ENCODE results near the gene CADM1. TPM values are rescaled to one million over a fixed set of nuclear protein-coding genes. Genes with fewer than 3 reads are reported as not detected.

CADM1 gene
- total and polyA plus RNA-seq, 10 donors: 1.4 to 18.8 (median 10.4) TPM

DNA sequence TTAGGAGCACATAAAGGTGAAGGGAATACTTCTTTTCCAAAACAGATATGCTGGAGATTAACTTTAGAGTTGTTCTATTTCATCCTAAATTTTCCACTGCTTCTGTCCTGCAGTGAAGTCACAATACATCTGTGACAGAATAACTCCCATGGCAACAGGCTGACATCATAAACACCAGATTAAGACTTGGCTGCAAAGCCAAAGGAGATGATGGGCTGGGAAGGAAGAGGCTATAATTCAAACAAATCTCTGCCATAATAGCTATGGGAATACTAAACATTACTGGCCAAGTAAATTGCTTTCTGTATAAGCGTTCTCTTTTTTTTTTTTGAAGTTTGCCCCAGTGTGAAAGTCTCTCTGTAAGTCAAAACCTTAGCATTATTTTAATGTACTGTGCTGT, 107.7 kb downstream of the CADM1 start:
- no peak for DNase-seq
- Histone ChIP-seq H3K4me1 (no peaks in the 10 kb centered on the region), H3K36me3 (no peaks in the 10 kb centered on the region), H3K27ac (no peak overlapping the region), H3K27me3 (replicated peaks in 1 of 7) (no peaks in the 10 kb centered on the region), H3K4me3 (no peak overlapping the region), H3K9me3 (no peaks in the 10 kb centered on the region)
- intact Hi-C loops (cut with DNase I; ENCODE audit: low total_unique reads): no loop called here
- TF ChIP-seq POLR2A (IDR thresholded peaks at IDR 0.05): no peak
- no peak for TF ChIP-seq POLR2AphosphoS5 (IDR thresholded peaks at IDR 0.05)
- TF ChIP-seq, protein P1, sequence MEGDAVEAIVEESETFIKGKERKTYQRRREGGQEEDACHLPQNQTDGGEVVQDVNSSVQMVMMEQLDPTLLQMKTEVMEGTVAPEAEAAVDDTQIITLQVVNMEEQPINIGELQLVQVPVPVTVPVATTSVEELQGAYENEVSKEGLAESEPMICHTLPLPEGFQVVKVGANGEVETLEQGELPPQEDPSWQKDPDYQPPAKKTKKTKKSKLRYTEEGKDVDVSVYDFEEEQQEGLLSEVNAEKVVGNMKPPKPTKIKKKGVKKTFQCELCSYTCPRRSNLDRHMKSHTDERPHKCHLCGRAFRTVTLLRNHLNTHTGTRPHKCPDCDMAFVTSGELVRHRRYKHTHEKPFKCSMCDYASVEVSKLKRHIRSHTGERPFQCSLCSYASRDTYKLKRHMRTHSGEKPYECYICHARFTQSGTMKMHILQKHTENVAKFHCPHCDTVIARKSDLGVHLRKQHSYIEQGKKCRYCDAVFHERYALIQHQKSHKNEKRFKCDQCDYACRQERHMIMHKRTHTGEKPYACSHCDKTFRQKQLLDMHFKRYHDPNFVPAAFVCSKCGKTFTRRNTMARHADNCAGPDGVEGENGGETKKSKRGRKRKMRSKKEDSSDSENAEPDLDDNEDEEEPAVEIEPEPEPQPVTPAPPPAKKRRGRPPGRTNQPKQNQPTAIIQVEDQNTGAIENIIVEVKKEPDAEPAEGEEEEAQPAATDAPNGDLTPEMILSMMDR (IDR thresholded peaks at IDR 0.05 in 8 of 11, conservative IDR thresholded peaks at IDR 0.05 in 3 of 11): no peak
- 83 to 95% (median 91%) methylated on average over 1 of the region's 1 CpG for WGBS, 5 donors

DNA sequence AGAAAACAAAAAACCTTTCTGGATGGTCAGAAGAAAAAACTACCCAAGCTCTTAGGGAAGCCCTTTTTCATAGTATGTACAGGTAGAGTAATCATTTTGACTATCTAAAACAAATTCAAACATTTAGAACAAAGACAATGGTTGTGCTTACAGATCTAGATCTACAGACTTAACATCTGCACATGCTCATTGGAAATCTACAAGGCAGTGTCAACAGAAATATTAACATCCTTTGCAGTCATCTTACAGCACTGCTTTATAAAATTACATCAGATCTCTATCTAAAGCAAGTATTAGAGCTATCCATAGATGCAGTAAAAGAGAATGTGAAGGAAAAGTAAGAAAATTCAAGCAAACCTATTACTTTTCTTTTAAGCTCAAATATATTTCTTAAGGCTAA, 110.3 kb downstream of the CADM1 start:
- intact Hi-C loops (cut with DNase I; ENCODE audit: low total_unique reads): no loop called here
- Histone ChIP-seq H3K27ac (no peak overlapping the region), H3K4me3 (no peak overlapping the region), H3K27me3 (replicated peaks in 1 of 7) (no peaks in the 10 kb centered on the region), H3K36me3 (no peaks in the 10 kb centered on the region), H3K4me1 (no peaks in the 10 kb centered on the region), H3K9me3 (no peaks in the 10 kb centered on the region)
- no peak for TF ChIP-seq POLR2AphosphoS5 (IDR thresholded peaks at IDR 0.05)
- TF ChIP-seq, protein P1 (IDR thresholded peaks at IDR 0.05 in 8 of 11, conservative IDR thresholded peaks at IDR 0.05 in 3 of 11): no peak
- no peak for DNase-seq

DNA sequence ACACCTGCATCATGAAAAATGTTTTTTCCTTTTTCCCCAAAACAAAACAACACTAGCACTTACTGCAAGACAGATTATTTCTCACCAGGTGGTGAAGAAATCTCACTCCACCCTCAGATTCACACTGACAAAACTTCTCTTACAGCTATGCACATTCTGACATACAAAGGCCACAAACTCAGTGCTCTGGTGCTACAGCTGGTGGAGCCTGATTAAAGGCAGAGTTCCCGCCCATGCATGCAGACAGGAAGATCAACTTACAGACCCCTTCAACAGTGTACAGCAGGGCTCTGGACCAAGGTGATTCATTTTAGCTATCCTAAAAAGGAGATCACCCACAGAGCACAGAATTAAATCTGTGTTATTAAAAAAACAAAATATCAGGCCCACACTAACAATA, 112.6 kb downstream of the CADM1 start:
- WGBS, 5 donors: 62 to 87% (median 76%) methylated on average over 1 of the region's 1 CpG

DNA sequence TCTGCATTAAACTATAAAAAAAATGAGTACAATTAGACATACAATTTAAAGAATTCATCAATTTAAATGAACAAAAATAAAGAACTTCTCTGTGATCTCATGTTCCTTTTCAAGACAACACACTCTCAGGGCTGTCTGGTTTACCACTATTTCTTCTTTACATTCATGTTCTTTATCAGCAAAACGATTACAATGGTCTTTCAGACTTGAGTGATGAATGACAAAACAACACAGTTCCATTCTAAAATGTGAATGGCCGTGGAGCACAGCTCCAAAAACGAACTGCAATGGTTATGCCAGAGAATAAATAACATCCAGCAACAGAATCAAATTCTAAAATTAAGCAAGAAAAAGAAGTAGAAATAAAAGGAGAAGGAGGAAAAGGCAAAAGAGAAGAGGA, 113.1 kb downstream of the CADM1 start:
- intact Hi-C loops (cut with DNase I; ENCODE audit: low total_unique reads): no loop called here
- no peaks in the 10 kb centered on the region for H3K36me3 ChIP-seq

More for the DNA sequence above, 112.6 kb downstream of the CADM1 start:
- DNase-seq: no peak
- Histone ChIP-seq H3K9me3 (no peaks in the 10 kb centered on the region), H3K36me3 (no peaks in the 10 kb centered on the region), H3K27me3 (replicated peaks in 1 of 7) (no peaks in the 10 kb centered on the region), H3K27ac (no peak overlapping the region), H3K4me3 (no peak overlapping the region), H3K4me1 (no peaks in the 10 kb centered on the region)
- TF ChIP-seq, protein P1 (IDR thresholded peaks at IDR 0.05 in 8 of 11, conservative IDR thresholded peaks at IDR 0.05 in 3 of 11): no peak
- TF ChIP-seq POLR2AphosphoS5 (IDR thresholded peaks at IDR 0.05) (no peak), POLR2A (IDR thresholded peaks at IDR 0.05) (no peak)
- intact Hi-C loops (cut with DNase I; ENCODE audit: low total_unique reads): no loop called here

More for the DNA sequence above, 113.1 kb downstream of the CADM1 start:
- TF ChIP-seq POLR2AphosphoS5 (IDR thresholded peaks at IDR 0.05) (no peak), POLR2A (IDR thresholded peaks at IDR 0.05) (no peak)
- TF ChIP-seq, protein P1 (IDR thresholded peaks at IDR 0.05 in 8 of 11, conservative IDR thresholded peaks at IDR 0.05 in 3 of 11): no peak
- DNase-seq: no peak
- 36 to 50% (median 44%) methylated on average over 3 of the region's 3 CpGs for WGBS, 5 donors
- Histone ChIP-seq H3K4me1 (no peaks in the 10 kb centered on the region), H3K27me3 (replicated peaks in 1 of 7) (no peaks in the 10 kb centered on the region), H3K27ac (no peak overlapping the region), H3K9me3 (no peaks in the 10 kb centered on the region), H3K4me3 (no peak overlapping the region)
